Left ventricle myocardium superior (tissue), 1 donor: ENCODE data around the gene PRDM15. TPM values are rescaled to one million over a fixed set of nuclear protein-coding genes. Genes with fewer than 3 reads are reported as not detected.
A peak's percentile ranks its signal among the peaks of the same experiment; 100 is the strongest.

Experiments used
- ATAC-seq: fragments of 200-7000 bp; cut with Tn5 transposase; one replicate; pipeline ENCODE4 v1.9.1; 2020; ENCODE audit warnings: mild to moderate bottlenecking, moderate library complexity
- DNase-seq: peaks from one replicate; pipeline ENCODE4 v3.0.0-alpha.2; 2020
- intact Hi-C: fragments of 100-400 bp; cut with micrococcal nuclease; formaldehyde crosslinking; loops from one replicate; pipeline ENCODE4 v1.11.0; 2022
- total RNA-seq: library from RNA; stranded (reverse); fragmentation: NEBNext Ultra II Directional; extraction: Animal tissue kit (Norgen Biotek cat#: 25700); gene quantifications from one replicate; pipeline ENCODE4 v1.2.1, GENCODE V29; 2021
- donor health status: DM: no; HTN: yes; CAD: no; lungs with severe emphysema.

PRDM15 gene
- total RNA-seq, 1 donor from 2014 or later: 3.7 TPM

DNA sequence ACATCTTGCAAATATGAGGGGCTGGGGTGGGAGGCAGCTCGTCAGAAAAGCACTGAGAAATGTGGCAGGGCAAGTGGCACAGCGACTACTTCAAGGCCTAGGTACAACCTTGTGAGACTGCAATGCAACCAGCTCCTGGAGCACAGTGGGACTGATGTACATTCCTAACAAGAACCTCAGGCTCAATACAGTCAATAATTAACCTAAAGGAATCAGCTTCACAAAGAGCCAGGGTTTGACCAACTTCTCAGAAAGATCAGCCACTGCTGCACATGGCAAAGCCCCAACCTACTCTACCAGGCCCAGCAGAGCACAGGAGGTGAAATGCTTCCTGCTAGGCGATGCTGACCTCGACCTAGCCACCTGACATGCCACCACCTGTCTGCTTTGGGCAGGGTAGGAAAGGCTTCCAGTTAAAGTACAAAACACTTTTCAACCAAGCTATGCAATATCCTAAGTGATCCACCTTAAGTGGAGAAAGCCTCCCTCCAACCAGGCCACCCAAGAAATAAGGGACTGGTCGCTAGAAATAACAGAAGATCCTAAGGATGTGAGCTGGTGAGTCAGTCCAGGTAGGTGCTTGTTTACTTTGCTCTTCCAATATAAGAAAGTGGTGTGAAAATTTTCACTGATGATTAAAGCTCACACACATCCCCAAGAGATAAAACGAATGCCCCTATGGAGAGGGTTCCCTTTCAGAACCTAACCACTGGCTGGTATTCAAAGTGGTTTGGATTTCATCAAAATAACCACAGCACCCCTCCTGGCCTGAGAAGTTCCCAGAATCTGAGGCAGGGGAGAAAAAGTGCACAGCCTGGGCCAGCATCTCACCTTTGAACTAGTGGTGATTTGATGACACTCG, 114.4 kb downstream of the PRDM15 start:
- DNase-seq (no peak), ATAC-seq (no peak)
- intact Hi-C loops: no loop called here

DNA sequence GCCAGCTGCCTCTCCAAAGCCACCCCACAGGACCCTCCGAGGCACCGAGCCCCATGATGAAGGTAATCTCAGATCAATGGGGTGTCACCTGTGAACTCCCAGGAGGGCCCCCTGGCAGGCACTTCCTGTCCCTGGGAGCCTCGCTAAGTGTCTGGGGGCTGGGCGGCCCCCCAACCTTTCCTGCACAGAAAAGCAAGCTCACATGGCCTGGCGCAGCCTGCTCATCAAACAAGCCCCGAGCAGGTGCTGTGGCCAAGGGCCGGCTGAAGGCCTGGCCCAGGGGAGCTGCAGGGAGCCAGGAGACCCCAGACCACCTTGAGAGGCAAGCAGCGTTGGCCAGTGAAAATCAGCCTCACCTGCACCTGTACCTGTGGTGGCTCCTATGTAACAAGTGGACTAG, 115.1 kb downstream of the PRDM15 start:
- DNase-seq: no peak
- intact Hi-C loops: no loop called here

DNA sequence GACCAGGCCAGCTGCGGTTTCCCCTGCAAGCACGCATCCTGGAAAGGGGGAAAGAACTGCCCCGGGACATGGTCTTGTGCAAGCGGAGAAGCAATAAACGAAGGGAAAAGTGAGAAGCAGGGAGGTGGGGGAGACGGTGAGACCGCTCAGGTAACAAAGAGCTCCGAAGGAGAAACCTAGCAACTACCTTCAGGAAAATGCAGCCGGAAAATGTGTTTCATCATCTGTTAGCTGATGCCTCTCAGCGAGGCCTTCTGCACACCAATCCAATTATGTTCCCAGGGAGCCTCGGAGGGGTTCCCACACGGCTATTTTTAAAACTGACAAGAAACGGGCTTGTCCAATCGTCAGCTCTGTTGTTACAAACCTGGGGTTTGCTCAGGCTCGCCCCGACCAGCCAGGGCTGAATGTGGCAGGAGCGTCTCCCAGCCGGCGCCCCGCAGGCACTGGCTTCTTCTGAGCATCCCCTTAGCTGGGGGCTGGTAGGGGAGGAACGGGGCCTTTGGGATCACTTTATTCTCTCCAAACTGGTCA, 115.7 kb downstream of the PRDM15 start:
- DNase-seq (no peak), ATAC-seq (no peak)
- intact Hi-C loops: no loop called here

More for the DNA sequence above, 115.1 kb downstream of the PRDM15 start:
- ATAC-seq: no peak

DNA sequence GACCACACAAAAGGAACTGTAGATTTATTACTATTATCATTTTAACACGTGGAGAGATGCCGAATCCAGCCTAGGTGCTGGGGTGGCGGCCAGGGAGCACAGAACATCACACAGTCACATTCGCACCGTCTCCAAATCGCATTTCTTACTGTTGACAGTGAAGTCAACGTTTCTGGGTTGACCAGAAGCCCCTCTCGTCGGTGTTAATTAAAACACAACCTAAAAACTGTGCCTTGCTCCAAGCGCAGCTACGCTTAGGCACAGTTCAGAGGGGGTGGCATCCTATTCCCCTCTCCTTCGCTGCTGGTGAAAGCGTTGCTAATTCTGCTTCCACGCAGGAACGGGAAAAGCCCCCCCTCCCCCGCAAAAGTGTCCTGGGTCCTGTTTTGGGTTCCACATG, 116.4 kb downstream of the PRDM15 start:
- DNase-seq: no peak
- no peak for ATAC-seq
- intact Hi-C loops: no loop called here

DNA sequence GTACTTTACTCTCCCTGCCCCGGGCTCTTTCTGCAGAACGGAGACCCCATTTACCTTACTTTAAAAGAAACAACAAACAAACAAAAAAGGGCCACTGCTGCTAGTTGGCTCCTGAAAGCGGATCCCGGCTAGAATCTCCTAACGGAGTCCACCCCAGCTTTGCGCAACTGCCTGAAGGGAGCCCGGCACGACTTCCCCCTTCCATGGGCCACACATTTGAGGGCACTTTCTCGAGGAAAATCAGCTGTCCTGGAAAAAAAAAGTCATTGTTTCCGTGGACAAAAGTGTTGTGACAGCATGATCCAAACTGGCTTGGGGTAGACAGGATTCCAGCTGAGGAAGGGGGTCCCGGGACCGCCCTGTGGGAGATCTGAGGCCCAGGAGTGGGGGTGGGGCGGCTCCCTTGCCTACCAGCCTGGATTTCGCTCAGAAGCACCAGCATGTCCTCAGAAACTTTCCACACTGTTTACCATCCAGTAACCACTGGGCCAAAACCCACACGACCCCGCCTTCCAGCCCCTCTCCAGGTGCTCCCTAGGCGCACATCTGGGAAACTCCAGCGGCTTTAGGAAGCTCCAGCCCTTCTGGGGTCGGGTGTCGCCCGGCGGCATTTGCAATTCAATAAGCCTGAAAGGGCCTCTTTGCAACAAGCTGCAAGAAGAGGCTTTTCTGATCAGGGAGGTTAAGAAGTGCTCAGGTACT, 117.1 kb downstream of the PRDM15 start:
- ATAC-seq: peak; percentile 60
- DNase-seq: no peak
- intact Hi-C loops: no loop called here

DNA sequence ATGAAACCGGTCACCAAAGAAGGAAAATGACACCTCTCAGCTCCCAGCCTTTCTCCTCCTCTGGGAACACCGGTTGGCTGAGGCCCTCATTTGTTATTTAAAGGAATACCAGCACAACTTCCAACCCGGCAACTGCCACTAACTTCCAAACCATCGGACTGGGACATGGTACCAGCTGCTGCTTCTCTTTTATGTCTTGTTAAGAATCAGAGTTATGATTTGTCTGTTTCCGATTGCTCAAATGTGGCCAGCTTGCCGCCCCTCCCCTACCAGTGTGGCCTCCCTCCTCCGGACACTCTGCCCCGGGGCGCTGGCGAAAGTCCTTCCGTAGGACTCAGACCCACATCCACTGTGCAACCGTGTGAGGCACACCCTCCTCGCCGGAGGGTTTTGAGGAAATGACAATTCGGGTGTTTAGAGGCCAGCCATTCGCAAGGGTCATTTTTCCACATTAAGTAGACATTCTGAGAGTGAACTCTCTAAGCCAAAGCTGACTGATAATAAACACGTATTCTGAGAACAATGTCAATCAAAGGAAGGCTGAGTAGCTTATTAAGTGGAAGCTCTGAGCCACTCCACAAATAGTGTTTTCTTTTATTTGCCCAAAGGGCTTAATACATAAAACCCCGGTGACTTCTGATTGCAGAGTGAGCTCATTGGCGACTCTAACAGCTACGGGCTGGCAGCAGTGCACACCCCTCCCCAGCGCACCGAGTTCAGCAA, 117.8 kb downstream of the PRDM15 start:
- peak; percentile 64 for DNase-seq
- intact Hi-C loops: no loop called here
- peak; percentile 89 for ATAC-seq

DNA sequence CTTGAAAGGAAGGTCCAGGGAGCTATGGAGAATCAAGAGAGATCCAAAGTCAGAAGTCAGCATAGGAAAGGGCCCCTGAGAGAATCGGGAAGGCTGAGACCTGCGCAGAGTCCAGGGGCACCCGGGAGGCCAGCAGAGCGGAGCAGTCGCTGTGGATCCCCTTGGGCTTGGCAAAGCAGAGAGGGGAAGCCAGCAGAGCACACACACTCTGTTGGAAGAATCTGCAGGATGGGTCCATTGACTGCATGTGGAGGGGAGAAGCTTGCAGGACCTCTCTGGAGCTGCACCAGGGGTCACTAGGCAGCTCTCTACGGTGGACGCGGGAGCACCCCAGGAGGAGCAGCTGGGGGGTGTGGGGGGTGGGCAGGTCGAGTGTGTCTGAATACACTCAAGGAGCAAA, 118.7 kb downstream of the PRDM15 start:
- intact Hi-C loops: no loop called here
- no peak for DNase-seq
- no peak for ATAC-seq

DNA sequence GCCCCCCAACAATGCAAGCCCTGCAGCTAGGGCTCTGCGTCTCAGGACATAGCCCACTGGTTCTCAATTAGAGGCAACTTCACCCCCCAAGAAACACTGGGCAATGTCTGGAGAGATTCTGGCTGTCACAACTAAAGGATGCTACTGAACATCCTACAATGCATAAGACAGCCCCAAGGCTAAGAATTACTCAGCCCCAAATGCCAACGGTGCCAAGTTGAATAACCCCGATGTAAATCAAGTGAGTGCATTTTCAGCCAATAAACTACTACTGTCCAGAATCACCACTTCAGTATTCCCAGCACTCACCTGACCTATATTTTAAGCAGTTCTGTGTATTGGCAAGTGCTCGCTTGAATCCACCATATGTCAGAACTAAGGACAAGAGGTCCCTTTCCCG, 119.2 kb downstream of the PRDM15 start:
- DNase-seq: no peak
- no peak for ATAC-seq
- intact Hi-C loops: no loop called here

DNA sequence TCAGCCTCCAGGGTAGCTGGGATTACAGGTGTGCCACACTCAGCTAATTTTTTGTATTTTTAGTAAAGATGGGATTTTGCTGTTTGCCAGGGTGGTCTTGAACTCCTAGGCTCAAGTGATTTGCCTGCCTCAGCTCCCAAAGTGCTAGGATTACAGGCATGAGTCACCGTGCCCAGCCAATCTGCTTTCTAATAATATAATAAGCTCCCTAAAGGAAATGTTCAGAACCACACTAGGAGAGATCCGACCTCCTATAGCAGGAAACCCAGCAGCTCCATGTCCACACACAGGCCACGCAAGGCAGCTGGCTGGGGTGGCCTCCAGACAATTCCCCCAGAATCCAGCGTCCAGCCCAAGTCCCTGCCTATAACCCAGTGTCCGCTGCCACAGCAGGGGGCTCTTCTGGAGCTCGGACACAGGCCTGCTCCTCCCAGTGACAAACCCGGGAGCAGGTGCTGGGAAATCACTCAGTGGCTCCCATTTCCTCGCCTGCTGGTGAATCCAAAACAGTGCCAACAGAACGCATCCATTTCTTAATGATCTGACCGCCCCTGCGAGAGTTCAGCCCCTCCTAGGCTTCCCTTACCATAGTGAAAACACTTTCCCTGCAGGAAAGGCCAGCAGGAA, 119.8 kb downstream of the PRDM15 start:
- ATAC-seq (no peak), DNase-seq (no peak)
- intact Hi-C loops: no loop called here

DNA sequence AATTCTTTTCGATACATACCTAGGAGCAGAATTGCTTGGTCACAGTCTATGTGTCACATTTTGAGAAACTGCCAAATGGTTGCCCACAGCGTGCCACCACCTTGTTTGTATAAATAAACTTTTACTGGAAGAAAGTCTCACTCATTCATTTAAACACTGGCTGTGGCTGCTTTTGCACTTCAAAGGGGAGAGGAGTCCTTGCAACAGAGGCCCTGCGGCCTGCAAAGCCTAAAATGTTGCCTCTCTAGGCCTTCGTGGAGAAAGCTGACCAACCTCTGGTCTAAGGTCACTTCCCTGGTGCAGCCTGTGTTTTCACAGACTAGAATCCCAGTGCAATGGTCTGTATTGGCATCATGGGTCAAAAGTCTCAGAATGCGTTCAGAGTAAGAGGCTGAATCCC, 120.6 kb downstream of the PRDM15 start:
- no peak for ATAC-seq
- intact Hi-C loops: no loop called here
- no peak for DNase-seq

DNA sequence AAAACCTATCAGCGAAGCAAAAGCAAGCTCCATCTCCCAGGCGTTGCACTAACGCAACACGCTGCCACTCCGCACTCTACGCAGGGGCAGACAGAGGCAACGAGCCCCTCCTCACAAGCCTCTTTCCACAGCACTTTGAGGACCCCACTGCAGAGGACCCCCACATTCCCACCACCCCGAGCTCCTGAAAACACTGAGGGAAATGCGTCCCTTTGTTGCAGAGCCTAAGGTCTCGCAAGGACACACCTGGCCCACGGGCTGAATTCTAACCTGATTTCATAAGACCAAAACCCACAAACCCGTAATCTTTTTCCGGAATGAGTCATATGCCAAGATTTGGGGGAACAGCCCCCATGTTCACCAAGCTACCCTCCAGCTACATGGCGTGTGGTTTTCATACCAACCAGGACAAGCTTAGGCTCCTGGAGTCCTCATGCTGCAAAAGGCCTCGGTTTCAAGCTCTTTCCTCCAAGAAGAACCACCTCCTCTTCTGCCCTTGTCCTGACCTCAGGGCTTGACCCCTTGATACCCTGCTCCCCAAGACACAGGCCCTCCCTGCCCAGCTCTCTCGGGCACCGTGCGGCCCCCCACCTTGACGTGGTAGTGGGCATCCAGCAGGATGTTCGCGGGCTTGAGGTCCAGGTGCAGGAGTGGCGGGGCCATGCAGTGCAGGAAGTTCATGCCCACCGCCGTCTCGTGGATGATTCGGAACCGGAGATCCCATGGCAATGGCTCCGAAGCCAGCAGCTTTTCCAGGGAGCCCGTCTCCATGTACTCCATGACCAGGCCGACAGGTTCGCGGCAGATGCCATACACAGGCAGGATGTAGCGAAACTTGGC, 123.0 kb downstream of the PRDM15 start:
- ATAC-seq: no peak
- DNase-seq: no peak
- intact Hi-C loops: no loop called here

DNA sequence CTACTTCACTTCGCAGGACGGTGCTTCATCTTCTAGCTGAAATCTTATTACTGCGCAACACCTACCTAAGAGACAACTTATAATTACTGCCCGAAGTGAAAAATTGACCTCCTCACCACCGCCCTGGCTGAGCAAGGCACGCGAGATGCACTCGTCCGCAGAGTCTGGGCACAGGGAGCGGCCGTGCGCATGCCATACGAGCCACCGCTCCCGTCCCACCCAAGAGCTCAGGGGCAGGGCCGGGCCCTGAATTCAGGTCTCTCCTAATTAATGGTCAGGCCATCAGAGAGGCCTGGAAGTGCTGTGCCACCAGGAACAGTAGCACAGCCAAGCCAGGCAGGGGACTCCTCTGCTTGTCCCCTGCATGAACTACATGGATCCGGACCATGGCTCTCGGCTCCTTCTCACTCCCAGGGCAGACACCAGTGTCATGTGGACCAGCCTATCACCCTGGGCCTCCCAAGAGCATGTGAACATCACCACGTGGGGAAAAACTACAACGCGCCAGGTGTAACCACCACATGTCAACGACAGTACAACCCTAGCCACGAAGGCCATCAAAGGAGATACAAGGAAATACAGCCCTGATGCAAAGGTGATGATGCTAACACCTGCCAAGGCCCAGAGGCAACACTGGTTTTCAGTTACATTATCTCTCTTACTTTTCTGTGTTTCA, 123.7 kb downstream of the PRDM15 start:
- intact Hi-C loops: no loop called here
- DNase-seq (no peak), ATAC-seq (no peak)

DNA sequence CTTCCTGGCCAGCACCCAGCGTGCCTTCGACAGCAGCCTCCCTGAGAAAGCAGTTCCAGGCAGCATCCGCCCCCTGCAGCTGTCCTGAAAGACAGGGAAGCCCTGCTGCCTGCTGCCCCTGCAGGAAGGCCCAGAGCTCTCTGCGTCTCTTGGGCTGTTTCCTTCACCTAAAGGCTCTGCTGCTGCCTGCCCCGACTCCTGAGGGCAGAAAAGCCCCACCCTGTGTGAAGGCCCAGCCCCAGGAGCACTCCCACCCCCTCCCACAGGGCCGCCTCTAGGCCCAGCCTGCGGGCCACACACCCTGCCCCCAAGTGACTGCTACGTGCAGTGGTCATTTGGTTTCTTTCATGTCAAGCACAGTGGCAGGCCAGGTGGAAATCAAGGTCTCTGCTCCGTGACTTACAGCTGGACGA, 124.7 kb downstream of the PRDM15 start:
- DNase-seq (no peak), ATAC-seq (no peak)
- intact Hi-C loops: no loop called here

DNA sequence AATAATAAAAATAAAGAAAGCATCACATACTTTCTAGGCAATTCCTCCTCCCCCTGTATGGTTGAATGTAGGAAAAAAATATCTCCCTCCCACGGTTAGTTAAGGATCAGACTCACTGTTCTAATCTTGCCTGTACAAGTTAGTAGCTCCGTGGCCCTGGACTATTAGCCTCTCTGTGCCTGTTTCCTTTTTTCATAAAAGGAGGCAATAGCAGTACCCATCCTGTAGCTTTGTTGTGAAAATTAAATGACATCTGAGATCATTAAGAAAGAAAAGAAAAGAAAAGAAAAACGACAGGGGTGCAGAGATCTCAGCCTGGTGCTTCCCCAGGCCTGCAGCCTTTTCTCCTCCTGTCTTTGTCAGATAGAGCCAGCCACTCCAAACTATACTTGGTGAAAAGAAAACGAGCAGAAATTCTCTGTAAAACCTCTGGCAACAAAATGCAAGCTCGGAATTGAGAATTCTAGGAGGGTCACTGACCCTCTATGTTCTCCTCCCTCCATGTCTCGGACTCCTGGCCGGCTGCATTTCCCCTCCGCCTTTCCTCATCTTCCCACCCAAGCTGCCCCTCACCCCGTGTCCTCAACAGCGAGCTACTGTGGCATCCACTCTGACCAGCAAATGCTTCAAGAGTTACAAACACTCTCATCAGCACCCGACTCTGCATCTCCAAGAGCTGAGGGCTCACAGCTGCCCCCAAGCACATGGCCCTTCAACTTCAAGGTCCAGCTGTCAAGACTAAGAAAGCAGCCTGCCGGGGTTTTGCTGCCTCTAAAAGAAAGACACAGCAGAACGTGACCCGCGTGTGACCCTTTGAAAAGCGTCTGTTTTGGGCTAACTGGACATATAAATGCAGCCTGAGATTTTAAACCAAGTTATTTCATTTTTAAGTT, 125.9 kb downstream of the PRDM15 start:
- DNase-seq: no peak

DNA sequence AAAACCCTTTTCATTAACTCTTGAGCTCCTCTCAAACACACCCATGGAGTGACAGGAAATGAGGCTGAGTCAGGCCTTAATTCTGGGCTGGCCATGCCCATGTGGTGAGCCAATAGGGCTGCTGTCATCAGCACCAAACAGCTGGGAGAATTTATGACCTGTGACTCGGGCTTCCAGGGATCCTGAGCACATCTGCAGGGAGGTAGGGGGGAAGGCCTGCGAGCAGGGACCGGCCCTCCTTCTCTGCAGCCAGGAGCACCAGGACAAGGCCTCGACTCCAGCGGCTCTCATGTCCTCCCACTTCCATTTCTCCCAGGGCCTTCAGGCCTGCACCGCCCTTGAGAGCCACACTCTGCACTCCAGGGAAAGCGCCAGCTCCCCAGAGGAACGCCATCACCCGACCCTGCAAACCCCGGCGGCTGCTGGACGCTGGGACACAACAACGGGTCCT, 126.9 kb downstream of the PRDM15 start:
- ATAC-seq (no peak), DNase-seq (no peak)
- intact Hi-C loops: no loop called here

More for the DNA sequence above, 125.9 kb downstream of the PRDM15 start:
- ATAC-seq: no peak
- intact Hi-C loops: no loop called here

DNA sequence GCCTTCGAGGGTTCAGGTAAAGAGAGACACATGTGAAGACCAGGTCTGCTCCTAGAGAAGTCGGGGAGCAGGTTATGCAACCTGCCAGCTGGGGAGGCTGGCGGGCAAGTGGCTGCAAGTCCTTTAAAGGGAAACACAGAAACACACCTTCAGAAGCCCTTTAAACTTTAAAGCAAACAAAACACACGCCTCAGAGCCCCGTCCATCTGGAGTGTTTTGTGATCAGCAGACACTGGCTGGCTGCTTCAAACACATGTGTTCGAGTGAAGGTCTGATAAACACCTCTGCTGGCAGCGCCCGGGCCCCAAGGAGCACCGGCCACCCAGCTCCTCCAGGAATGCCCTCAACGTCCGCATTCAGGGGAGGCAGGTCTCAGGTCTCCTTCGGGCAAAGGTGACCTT, 127.5 kb downstream of the PRDM15 start:
- ATAC-seq: no peak
- DNase-seq: no peak

More for the DNA sequence above, 127.5 kb downstream of the PRDM15 start:
- intact Hi-C loops: no loop called here
